GM21825 (cell line): ENCODE data around the gene IGF2BP3.

Source experiments
- ATAC-seq: cut with Tn5 transposase; IDR thresholded peaks from one replicate; pipeline ENCODE4 v1.9.1; 2021; ENCODE audit warnings: mild to moderate bottlenecking, moderate library complexity; ENCODE audit not compliant: unreplicated experiment

IGF2BP3 gene

DNA sequence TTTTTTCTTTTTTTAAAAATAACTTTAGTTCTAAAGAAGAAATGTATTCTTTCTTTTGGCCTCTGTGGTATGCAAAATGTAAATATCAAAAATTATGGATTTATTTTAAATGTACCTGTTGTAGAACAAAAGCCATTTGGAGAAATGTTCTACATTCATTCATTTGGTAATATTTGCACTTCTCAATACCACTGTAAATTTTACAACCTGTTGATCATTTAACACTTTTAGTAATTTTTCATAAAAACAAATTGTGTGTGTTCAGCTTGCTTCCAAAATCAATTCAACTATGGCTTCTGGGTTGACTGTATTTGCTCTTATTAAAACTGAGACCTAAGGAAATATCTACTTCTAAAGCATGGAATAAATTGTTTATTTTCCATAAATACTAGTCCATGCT lies 2.3 kb upstream of the IGF2BP3 start:
- ATAC-seq: no peak

DNA sequence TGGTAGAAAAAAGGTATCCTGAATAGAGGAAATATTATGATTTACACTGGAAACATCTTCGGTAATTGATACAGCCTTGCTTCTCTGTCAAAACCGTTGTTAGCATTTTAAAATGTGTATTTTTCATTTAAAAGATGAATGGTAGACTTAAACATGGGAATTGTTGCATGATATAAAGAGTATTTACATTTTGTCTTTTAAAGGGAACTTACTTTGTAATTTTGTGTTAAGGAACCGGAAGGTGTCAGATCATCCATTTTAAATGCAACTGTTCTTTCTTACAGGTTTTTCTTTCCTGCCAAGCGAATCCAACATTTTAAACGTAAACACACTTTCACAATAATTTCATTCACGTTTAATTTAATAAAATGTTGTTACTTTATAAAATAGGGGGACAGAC lies 1.8 kb upstream of the IGF2BP3 start:
- no peak for ATAC-seq

DNA sequence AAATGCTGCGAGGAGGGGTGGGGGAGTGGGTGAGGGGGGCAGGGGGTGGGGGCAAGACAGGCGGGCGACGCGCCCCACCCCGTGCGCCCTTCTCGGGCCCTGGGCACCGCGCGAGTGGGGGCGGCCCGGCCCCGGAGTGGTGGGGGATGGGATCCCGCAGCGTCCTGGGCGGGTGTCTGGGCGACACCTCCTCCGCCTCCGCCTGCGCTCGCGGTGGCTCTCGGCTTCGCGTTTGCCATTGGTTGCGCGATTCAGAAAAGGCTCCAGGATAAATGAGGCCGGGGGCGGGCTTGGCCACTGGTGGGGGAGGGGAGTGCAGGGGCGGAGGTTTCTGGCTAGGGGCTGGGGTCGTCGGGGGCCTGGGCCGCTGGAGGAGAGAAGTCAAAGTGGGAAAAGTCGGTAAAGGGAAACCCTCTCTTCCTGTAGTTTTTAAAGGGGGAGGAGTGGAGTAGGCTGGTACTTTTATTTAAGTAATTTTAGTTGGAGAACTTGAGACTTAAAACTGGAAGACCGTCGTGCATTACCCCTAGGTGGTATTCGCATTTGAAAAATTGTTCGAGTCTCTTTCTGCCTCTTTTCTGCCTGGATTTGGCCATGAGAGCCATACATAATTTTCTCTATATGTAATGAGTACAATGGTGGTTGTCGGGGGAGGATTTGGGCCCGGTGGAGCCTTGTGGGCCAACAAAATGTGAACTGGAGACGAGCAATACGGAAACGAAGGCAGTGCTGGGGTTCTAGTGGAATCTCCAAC lies 992 bp upstream of the IGF2BP3 start:
- ATAC-seq: peak; percentile 24

DNA sequence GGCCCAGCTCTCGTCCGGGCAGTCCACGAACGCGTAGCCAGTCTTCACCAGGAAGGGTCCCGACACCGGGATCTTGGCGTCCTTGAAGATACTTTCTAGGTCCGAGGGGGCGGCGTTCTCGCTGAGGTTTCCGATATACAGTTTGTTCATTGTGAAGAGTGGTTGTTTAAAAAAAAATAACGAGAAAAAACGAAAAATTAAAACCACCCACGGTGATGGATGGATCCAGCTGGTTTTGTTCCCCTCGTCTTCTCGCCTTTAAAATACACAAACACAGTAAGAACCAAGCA lies 385 bp downstream of the IGF2BP3 start:
- ATAC-seq: no peak

DNA sequence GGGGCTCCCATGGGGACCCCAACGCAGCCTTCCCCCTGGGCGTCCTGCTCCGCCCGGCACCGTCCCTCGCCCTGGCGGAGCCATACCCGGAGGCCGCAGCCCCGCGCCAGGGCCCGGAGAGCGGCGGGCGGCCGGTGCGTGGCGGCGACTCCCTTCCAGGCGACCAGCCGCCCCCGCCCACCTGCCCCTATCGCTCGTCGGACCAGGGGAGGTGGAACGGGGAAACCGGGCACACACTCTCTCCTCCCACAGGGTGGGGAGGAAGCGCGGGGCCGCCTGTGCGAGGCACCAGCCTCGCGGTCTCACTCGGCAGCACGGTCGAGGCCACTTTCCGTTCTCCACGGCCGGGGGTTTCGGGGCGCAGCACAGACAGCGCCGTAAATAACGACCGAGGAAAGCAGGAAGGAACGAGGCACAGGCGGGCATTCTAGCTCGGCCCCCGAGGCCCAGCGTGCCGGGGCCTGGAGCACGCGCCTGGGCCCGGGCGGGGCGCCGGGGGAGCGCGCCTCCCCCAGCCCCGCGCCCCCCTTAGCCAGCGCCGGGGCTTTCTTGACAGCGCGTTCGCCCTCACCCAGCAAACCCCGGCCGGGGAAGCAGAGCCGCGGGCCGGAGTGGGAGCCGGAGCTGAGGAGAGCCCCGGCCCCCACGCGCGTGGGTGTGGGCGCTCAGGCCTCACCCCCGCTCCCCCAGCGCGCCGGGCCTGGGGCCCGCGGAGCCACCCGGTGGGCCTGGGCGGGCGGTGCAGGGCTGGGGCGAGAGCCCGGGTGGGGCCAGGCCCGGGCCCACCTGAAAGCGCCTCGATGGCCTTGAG lies 936 bp downstream of the IGF2BP3 start:
- no peak for ATAC-seq

DNA sequence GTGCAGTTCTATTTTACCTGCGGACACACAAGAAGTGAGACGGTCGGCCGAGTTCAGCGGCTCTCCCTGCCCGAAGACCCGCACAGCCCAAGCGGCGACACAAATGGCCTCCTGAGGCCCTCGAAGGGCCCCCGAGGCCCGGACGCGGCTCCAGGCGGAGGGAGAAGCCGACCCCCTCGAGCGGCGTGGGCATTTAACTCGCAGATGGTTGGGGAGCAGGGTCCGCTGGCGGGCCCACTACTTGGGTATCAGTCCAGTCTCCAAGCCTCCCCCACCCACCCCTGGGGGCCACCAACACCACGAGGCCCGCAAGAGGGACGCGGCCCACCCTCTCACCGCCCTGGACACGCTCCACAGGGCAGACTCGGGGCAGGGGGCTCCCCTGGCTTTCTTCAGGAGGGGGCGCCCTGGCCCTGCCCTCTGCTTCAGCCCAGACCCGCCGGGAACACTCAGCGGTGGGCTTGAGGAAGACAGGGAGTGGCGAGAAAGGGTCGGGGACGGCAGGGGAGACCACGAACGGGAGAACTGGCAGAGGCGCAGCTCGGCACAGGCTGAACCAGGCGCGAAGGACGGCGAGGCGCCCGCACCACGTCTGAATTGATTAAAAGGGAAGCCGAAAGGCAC lies 1.7 kb downstream of the IGF2BP3 start:
- no peak for ATAC-seq

DNA sequence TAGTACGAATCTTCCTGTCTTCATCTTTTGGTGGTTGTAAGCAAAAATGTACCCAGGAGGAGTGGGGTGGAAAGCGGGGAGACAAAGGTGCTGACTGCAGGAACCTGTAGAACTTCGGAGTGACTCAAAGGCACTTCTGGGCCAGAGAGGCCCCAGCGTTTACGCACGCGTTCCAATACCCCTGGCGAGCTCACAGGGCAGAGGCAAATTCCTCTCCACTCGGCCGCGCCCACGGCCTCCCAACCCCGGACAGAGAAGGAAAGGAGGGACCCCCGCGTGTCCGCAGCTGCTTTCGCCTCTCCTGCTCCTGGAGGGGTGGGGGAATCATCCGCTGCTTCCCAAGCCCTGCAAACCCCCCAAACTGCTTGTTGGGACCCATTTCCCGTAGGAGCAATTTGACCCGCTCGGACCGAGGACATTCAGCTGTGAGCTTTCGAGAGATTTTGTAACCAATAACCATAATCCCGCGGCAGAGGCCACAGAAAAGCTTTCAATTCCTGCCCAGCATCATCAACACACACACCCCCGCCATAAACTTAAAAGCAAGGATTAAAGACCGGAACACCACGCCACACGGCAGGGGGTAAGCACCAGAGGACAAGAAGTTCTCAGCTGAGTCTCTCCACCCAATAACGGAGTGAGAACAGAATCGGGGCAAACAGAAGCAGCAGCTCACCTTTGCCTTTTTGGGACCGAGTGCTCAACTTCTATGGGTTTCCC lies 2.3 kb downstream of the IGF2BP3 start:
- no peak for ATAC-seq

DNA sequence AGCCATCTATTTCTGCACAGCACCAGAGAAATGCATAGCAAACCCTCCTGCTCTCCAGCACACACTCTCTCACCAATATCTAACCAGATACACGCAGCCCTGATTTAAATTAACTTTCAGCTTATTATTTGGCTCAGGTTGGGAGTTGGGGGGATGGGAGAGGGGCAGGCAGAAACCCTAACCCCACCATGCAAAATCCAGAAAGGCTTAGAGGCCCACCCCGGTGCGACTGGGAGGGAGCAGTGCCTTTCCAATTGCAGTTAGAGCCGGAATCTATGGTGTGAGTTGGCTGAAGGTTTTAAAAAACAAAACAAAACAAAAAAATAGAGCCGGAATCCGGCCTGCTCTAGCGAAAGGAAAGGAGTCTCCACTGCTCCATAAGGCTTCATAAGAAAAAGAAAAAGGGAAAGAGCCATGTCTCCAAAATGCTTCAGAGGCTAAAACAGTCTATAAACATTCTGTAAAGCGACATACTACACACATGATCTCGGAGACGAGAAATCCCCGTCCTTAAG lies 2.9 kb downstream of the IGF2BP3 start:
- ATAC-seq: no peak

DNA sequence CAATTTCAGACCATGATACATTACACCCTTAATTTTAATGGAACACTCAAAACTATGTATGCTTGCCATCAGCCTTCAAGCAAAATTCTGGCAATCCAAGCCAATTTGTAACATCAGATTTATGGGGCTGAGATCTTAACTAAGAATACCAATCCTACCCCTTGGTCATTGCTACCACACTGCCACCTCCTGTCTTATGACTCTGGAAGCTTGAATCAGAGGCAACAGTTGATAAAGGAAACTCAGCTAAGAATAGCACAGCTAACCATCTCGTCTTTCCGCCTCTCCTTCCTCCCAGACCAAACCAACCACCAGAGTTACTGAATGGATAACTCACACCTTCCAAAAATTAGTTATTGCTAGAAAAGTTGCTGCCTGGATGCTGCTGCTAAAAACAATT lies 7.4 kb downstream of the IGF2BP3 start:
- ATAC-seq: no peak

DNA sequence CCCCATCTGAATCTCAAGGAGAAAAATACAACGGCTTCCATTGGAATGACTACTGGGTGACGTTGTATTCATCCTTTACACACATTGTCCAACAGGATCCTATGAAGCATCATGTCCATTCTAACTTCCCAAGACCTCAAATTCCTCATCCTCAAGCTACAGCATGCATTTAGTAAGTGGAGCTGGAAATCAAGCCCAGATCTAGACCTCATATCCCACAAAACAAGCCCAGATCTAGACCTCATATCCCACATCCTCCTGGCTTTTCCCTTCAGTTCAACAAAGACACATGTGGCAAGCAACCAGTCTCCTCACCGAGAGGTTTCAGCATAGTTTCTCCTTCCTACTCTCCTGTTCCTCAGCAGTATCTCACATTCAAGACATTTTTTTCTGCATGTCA lies 12.2 kb downstream of the IGF2BP3 start:
- no peak for ATAC-seq

DNA sequence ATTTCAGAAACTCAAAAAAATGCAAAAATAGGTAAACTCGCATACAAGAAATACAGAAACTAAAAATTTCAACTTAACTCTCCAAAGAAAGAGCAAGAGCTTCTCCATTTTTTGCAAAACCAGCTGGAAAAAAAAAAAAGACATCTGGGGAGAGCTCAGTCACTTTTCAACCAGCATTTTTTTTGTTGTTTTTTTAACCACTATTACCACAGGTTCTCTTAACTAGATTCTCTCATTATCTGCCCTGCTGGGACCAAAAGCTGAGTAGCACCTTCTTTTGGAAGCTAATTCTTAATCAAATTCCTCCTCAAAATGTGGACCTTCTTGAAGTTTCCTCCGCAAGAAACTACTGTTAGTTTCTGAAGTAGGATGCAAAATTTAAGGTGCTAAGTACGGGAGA lies 14.2 kb downstream of the IGF2BP3 start:
- no peak for ATAC-seq

DNA sequence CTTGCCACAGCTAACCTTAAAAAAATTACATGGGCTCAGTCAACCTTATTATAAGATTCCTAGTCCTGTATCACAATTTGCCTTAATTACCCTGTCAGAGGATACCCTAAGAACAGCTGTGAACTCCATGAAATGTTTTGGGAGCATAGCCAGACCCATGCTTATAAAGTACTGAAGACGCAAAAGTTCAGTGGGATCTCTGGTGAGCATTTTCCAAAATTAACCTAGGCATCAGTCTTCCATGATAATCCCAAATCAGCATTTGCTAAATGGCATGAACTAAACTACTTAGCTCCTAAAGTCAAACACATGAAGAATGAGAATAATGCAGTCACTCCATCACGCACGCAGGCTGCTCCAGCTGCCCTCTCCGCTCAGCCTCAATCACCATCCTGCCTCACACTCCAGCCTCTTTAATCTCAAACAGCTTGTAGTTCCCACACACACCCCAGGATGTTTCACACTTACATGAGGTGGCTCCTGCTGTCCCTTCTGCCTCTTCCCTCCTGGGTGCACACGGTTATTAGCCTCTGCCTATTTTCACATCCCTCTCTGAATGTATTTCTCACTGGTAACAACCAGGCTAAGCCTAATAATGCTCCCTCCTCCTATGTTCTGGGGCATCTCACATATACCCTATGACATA lies 15.3 kb downstream of the IGF2BP3 start:
- ATAC-seq: no peak

DNA sequence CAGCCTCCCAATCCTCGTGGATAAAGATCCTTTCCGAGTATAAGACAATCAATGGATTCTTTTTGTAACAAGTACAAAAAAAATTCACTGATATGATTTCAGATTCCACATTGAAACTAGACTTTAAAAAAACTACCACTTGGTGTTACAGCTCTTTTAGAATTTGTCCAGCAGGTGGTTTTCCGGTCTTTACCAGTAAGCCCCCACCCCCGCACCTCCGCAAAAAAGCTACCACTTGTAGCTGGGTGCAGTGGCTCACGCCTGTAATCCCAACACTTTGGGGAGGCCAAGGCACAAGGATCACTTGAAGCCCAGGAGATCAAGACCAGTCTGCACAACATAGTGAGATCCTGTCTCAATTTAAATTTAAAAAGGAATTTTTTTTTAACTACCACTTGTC lies 19.8 kb downstream of the IGF2BP3 start:
- no peak for ATAC-seq

DNA sequence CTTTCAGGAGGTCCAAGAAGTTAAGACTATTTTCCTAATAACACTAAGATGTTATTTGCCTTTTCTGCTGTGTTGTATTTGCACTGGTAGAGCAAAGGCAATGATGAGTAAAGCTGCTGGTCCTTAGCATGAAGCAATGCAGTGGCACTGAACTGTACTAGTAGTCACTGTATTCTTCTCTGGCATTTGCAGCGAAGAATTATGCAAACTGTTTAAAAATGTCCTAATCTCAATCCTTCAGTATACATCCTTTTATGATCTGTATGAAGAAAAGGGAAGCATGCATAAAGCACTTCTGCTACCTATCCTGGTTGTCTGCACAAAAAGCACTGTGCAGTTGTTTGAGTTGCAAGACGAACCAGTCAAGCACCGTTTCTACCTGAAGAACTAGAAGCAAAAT lies 20.4 kb downstream of the IGF2BP3 start:
- ATAC-seq: no peak

DNA sequence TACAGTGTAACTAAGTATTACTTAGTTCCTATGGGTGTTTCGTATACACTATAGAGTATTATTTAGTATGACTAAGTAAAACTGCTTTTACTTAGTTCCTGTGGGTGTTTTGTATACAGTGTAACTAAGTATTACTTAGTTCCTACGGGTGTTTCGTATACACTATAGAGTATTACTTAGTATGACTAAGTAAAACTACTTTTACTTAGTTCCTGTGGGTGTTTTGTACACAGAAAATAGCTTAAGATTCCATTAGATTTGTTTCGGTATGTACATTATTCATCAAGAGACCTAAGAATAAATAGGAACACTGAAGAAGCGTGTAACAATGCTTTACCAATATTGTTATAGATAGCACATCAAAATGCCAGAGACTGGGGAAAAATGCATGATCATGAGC lies 25.0 kb downstream of the IGF2BP3 start:
- ATAC-seq: no peak

DNA sequence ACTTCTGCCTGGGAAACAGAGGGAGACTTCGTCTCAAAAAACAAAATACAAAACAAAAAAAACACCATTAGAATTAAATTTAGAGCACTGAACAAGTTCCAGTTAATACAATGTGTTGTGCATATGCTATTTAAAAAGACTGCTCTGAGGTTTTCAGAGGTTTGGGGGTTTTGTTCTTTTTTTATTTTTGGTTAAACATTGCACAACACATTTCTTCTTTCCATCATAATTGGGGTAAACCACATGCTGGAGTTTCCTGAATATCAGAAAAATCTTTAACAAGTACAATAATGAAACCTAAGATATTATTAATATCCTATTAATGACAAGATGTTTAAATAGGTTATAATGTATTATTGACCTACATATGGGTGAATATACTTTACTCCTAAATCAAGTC lies 26.3 kb downstream of the IGF2BP3 start:
- ATAC-seq: no peak

DNA sequence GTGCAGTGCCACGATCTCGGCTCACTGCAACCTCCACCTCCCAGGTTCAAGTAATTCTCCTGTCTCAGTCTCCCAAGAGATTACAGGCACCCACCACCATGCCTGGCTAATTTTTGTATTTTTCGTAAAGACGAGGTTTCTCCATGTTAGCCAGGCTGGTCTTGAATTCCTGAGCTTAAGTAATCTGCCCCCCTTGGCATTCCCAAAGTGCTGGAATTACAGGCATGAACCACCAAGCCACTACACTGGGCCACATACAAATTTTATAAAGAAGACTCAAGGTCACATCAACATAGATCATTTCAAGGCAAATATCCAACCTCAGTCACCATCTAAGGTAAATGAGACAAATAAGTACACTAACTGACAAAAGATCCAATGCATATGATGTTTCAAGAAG lies 32.1 kb downstream of the IGF2BP3 start:
- no peak for ATAC-seq

DNA sequence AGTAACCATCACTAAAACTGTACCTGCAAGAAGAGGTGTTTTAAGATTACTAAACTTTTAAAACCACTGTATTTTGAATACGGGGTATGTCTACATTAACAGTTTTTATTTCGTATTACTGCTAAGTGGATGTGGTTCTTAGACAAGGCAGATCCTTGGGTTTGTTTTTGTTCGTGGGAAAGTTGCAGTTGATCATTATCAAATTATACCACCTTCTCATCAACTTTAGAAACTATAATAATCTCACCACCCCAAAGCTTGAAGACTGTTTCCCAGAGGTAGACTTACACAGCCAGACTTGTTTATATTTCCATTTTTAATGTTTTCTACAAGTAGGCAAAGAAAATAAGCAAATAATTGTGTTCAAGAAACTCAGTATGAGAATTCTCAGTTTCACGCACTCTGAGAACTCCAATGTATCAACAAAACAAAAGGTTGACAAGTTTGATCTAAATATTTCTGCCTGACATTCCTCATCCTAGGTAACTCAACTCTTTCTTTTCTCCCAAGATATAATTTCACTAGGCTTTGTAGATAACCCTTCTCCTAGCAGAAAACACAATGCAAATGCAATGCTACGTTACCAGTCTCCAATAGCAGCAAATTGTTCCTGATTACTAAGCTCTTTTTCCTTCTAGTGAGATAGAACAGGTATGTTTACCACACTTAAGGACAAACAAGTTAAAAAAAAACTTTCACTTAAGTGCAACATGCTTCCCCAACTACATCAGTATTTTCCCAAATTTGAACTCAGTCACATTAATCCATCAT lies 36.0 kb downstream of the IGF2BP3 start:
- ATAC-seq: no peak

DNA sequence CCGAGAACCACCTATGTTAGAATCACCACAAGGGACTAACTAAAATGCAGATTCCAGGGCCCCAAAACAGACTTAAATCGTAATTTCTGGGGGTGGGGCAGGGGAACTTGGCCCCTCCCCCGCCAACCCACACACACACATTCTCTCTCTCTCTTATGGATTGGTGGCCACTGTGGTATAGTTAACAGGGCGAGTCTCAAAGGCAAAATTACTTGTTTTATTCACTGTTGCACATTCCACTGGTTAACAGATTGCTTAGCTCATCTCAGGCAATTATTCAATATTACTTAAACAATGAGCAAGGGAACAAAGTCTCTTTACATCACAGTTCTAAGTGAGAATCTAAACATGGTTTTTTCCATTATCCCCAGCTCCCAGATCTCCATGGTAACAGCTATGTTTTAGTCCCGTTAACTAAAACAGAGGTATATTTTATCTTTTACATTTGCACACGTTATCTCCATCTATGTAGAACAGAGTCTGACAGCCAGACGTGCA lies 38.5 kb downstream of the IGF2BP3 start:
- no peak for ATAC-seq

DNA sequence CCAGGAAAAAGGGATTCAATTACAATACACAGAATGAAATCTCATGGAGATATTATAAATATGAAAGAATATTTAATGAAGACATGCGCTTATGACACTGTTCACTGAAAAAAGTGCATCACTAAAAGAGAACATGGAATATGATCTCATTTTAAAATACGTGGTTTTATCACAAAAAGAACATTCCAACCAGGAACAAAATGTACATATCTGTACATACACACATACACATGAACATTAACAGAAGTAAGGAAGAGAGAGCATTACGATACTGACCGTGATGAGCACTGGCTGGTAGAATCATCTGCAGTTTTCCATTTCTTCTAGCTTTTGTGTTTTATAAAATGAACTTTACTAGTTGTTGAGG lies 39.4 kb downstream of the IGF2BP3 start:
- no peak for ATAC-seq
